Thoracic aorta (tissue), 2 donors: ENCODE measurements around the gene MAP4K3. TPM values are rescaled to one million over a fixed set of nuclear protein-coding genes. Genes with fewer than 3 reads are reported as not detected.
A peak's percentile ranks its signal among the peaks of the same experiment; 100 is the strongest.
"Not testable (repeated sequence)": the region's sequence is repeated elsewhere in the genome, so short reads cannot be mapped to it uniquely, and the experiment has no call there.

Experiments
- ATAC-seq: fragments of 150-250 bp; one replicate; pipeline ENCODE4 v1.8.0; 2017; ENCODE audit warnings: low read depth; ENCODE audit not compliant: insufficient number of reproducible peaks, low FRiP score
- DNase-seq: peaks from one replicate; pipeline ENCODE4 v3.0.0-alpha.2; 2020; ENCODE audit warnings: low spot score
- H3K27ac ChIP-seq, 2 donors: fragments of 200-600 bp; sonication (generic); 1 replicate in 1 of 2; 2 replicates in 1 of 2; pipeline ENCODE4 v1.5.1; 2016; ENCODE audit warnings: mild to moderate bottlenecking in 2 of 2, moderate library complexity in 2 of 2
- H3K27me3 ChIP-seq: fragments of 200-600 bp; sonication (generic); replicated peaks from 2 replicates; pipeline ENCODE4 v1.6.0; 2016; ENCODE audit warnings: mild to moderate bottlenecking; ENCODE audit not compliant: insufficient read depth
- H3K36me3 ChIP-seq: fragments of 200-600 bp; sonication (generic); one replicate; pipeline ENCODE4 v1.5.1; 2016
- H3K4me1 ChIP-seq, 2 donors: fragments of 200-600 bp; sonication (generic); 1 replicate in 1 of 2; 2 replicates in 1 of 2; pipeline versions ENCODE4 v1.5.1 to v1.6.0; 2016; ENCODE audit warnings: low read depth in 2 of 2, mild to moderate bottlenecking in 1 of 2; ENCODE audit not compliant: control insufficient read depth in 1 of 2
- H3K4me3 ChIP-seq: fragments of 200-600 bp; sonication (generic); 2 replicates; pipeline ENCODE4 v1.5.1; 2016; ENCODE audit warnings: mild to moderate bottlenecking
- H3K9me3 ChIP-seq: fragments of 200-600 bp; sonication (generic); 2 replicates; pipeline ENCODE4 v1.5.1; 2016
- CTCF ChIP-seq: fragments of 200-600 bp; sonication (generic); IDR thresholded peaks from one replicate; pipeline ENCODE4 v1.5.1; 2019; ENCODE audit warnings: antibody characterized with exemption
- total RNA-seq, 2 donors: library from RNA; depleted of rRNA; stranded (reverse); fragments of >200 nt; gene quantifications; one replicate each; pipeline versions ENCODE4 v1.1.0 to v1.2.3, GENCODE V29; 2016

MAP4K3 gene
- total RNA-seq, 2 donors from 2014 or later: 53.7 to 58.8 TPM

GRCh38 chr2:39256040-39256439, 181.0 kb downstream of the MAP4K3 start:
- no peak for DNase-seq
- Histone ChIP-seq H3K27ac (no peak overlapping the region), H3K4me3 (no peak overlapping the region), H3K4me1 (no peaks in the 10 kb centered on the region), H3K36me3 (peaks cover 49% of the 10 kb centered on the region), H3K9me3 (no peaks in the 10 kb centered on the region), H3K27me3 (no peaks in the 10 kb centered on the region)
- TF ChIP-seq CTCF: no peak
- no peak for ATAC-seq

GRCh38 chr2:39252888-39253518, 184.1 kb downstream of the MAP4K3 start:
- H3K9me3 ChIP-seq: no peaks in the 10 kb centered on the region
- H3K27ac ChIP-seq: no peak overlapping the region
- H3K4me3 ChIP-seq: no peak overlapping the region
- H3K27me3 ChIP-seq: no peaks in the 10 kb centered on the region
- TF ChIP-seq CTCF: no peak
- no peak for DNase-seq
- H3K4me1 ChIP-seq: no peaks in the 10 kb centered on the region
- H3K36me3 ChIP-seq: peaks cover 37% of the 10 kb centered on the region
- ATAC-seq: no peak

GRCh38 chr2:39247512-39248043, 189.5 kb downstream of the MAP4K3 start:
- Histone ChIP-seq H3K4me1 (no peaks in the 10 kb centered on the region), H3K9me3 (no peaks in the 10 kb centered on the region), H3K27ac (no peak overlapping the region), H3K36me3 (peaks cover 16% of the 10 kb centered on the region), H3K4me3 (no peak overlapping the region), H3K27me3 (no peaks in the 10 kb centered on the region)
- DNase-seq (no peak), ATAC-seq (no peak)
- TF ChIP-seq CTCF: no peak

- no peak overlapping the region for H3K27ac ChIP-seq
- no peak for ATAC-seq
Measured at GRCh38 chr2:39246382-39246980, 190.6 kb downstream of the MAP4K3 start.

GRCh38 chr2:39244963-39245625, 192.0 kb downstream of the MAP4K3 start:
- H3K27ac ChIP-seq, H3K4me3 ChIP-seq, H3K27me3 ChIP-seq, DNase-seq, H3K9me3 ChIP-seq, H3K36me3 ChIP-seq, H3K4me1 ChIP-seq, ATAC-seq: not testable (repeated sequence)

More at GRCh38 chr2:39246382-39246980, 190.6 kb downstream of the MAP4K3 start:
- Histone ChIP-seq H3K36me3 (peaks cover 6% of the 10 kb centered on the region), H3K4me3 (no peak overlapping the region), H3K27me3 (no peaks in the 10 kb centered on the region), H3K4me1 (no peaks in the 10 kb centered on the region), H3K9me3 (no peaks in the 10 kb centered on the region)
- TF ChIP-seq CTCF: no peak
- no peak for DNase-seq

GRCh38 chr2:39244241-39244862, 192.7 kb downstream of the MAP4K3 start:
- not testable (repeated sequence) for H3K9me3 ChIP-seq, ATAC-seq, H3K36me3 ChIP-seq, H3K27me3 ChIP-seq, H3K27ac ChIP-seq, DNase-seq, H3K4me1 ChIP-seq
- peak overlapping the region; percentile 65 for H3K4me3 ChIP-seq
